HG03469 (cell line): ENCODE measurements around the gene UBE2G1.

Experiments used
- ATAC-seq: cut with Tn5 transposase; IDR thresholded peaks from one replicate; pipeline ENCODE4 v1.9.1; 2021; ENCODE audit warnings: mild to moderate bottlenecking, moderate library complexity, moderate number of reproducible peaks; ENCODE audit not compliant: unreplicated experiment

UBE2G1 gene

DNA sequence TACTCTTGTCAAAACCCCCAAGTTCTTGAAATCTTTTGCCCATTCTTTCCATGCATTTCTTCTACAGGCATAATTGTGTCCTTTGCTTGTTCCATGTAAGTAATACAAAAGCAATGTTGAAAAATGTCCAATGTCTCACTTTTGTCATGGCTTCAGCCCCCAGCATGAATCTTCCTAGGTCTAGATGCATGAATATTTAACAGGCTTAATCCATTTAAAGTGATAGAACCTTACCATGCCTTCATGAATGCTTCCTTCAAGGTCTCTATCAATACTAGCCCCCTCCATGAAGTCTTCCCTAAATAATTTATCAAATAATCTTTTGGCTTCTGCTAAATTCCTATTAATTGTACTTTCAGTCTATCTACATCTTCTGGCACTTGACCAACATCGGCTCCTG, 56.6 kb downstream of the UBE2G1 start:
- no peak for ATAC-seq

DNA sequence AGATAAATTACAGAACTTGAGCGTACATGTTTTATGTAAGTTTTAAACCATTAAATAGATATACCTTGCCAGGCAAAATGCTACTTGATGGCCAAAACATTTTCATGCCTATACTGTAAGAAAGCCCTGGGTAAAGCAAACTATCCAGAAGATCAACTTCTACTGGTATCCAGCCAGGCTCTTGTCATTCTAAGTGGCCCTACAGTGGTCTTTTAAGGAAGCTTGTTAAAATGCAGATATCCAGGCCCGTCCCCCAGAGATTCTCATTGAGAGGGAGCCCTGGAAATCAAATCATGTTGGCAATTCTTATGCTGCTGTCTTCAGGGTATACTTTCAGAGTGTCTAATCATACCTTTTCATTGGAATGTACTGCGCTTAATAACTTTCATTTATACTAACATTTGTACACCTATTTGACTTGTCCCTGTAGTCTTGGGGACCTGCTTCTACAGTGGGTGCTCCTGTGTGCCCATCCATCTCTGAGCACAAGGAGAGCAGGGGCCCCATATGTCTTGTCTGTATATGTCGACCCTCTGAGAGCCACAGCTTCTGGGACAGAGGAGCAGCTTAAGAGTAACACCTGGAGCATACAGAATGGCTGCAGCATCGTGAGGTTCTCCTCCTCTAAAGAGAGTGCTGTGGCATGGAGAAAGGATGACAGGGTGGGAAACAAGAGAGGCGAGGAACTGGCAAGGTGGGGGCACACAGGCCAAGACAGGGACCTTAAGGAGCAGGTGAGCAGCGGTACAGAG, 59.1 kb downstream of the UBE2G1 start:
- ATAC-seq, result no peak

DNA sequence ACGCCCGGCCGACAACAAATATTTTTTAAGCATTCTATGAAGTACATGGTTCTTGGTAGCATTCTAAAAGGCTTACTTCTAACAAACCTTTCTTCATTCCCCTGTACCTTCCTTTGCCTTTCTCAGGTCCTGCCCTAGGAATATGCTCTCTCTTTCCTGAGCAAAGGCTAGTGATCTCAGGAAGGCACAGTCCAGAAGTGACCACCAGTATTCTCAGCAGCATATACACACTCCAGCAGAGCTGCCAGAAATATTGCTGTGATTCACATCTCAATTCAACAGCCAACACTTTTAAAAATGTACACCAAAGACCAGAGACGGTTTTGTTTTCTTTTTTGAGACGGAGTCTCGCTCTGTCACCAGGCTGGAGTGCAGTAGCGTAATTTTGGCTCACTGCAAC, 61.3 kb downstream of the UBE2G1 start:
- no peak for ATAC-seq

DNA sequence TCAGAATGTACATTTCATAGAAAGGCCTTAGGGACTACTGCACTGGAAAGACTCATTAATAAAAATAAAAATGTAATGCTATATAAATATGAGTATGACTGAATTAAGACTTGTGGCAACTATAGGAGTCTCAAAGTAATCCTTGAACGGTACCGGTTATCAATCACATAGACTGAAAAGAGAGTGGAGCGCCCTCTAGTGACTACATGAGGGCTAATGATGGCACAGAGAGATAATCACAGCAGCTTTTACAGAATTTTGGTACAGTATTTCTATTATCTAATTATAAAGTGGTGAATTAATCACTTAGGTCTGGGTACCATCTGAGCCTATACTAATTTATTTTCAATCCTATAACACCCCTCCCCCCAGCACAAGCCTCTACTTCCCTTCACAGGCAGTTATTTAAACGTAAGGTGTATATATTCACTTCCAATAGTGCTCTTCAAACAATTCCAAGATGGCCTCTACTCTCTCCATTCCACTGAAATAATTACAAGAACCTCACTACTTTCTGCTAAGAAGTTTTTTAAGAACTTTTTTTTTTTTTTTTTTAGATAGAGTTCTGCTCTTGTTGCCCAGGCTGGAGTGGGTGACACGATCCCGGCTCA, 62.0 kb downstream of the UBE2G1 start:
- no peak for ATAC-seq

DNA sequence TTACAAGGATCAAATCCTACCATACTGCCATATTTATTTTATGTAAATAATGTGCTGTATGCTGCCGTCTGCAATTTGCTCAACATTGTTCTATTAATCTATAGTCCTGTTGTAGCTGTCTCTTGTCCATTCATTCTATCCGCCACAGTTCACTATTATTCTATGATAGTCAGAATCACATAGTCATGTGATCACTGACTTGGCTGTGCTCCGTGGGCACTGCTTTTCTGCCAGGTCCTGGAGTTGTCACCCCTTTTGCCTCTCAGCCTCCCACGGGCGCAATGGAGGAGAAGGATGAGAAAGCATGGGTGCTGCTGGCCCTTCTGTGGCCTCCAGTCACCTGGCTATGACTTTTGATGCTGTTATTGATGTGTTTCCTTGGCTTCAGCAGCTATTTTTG, 65.4 kb downstream of the UBE2G1 start:
- no peak for ATAC-seq

DNA sequence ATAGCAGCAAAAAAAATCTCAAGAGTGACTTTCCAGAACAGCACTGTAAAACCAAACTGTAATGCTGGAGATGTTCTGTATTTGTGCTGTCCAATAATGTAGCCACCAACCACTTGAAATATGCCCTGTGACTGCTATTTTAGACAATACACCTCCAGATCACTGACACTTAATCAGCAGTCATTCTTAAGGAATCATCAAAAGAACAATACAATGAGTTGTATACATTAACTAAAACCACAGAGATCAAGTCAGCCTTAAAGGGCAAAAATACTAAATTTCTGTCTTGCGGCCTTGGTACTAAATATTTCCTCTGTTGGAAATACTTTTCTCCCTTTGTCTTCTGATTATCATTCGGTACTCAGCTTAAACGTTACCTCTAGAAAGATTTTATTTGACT, 69.1 kb downstream of the UBE2G1 start:
- ATAC-seq, result no peak

DNA sequence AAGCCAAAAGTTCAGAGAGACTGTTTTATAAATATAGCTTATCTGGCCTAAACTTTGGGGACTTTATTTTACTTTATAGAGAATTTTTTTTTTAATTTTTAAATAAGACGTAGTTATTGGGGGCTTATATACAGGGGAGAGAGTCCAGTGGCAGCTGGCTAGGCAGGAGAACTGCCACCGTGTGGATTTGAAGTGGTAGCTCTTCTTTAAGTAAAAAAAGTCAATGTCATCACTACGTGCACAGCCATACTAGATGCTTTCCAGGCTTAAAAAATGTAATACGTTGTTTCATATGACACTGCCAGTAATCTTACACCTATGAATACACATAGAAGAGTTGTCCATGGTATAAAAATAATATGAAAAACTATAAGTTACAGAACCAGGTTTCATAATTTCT, 70.8 kb downstream of the UBE2G1 start:
- ATAC-seq, result no peak

DNA sequence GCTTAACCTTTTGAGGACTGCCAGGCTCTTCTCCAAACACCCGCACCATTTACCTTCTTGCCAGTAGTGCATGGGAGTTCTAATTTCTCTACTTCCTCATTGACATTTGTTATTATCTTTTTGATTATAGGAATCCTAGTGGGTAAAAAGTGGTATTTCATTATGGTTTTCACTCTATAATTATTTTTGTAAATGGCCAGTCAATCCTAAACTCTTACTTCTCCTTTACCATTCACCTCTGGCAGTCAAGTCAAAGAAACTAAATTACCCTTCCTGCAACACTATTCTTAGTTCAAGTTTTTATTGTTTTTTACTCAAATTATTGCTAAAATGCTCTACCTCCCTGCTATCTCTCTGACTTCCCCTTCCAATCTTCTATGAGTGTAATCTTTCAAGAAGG, 72.9 kb downstream of the UBE2G1 start:
- ATAC-seq, result no peak

DNA sequence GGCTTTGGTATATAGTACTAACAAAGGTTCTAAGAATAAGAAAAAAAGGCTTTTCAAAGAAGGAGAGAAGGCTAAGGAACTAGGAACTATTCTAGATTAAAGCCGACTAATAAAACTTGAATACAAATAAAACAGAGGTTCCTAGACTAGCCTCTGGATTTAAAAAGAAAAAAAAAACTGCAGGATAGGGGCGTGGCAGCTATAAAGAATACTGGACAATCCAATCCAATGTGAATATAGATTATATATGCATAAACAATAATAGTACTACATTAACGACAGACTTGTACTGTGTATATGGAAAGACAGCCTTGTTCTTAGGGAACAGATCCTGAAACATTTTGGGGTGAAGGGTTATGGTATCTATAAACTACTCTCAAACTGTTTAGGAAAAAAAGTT, 78.8 kb downstream of the UBE2G1 start:
- ATAC-seq, result no peak

DNA sequence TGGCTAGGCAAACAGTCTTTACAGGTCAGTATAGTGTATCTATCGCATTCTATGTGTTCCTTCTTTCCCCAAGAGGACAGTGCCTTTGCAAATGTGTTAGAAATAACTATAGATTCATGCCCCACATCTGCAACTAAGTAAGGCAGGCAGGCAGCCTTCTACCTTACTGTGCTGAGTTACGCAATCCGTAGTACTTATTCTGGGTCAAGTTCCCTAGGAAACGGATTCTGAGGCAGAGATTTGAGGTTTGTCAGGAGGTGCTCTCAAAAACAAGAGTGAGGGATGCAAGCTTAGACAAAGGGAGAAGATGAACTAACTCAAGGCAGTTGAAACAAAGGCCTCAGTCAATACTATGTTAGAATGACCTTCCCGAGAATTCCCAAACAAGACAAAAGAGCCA, 90.0 kb downstream of the UBE2G1 start:
- ATAC-seq, result no peak

DNA sequence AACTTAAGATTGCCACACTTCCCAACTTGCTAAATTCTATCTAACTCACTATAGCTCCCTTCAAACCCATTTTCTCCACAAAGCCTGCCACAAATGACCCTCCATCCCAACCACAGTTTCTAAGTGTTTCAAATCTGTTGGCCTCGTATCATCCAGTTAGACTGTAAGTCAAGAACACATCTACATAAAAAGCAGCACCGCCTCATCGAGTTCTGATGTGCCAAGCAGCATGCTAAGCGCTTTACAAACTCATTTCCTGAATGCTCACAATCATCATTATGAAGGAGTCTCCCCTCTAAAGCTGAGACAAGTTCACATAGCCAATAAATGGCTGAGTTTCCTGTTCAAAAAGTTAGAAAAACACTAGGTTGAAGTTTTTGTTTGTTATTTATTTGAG, 93.5 kb downstream of the UBE2G1 start:
- no peak for ATAC-seq

DNA sequence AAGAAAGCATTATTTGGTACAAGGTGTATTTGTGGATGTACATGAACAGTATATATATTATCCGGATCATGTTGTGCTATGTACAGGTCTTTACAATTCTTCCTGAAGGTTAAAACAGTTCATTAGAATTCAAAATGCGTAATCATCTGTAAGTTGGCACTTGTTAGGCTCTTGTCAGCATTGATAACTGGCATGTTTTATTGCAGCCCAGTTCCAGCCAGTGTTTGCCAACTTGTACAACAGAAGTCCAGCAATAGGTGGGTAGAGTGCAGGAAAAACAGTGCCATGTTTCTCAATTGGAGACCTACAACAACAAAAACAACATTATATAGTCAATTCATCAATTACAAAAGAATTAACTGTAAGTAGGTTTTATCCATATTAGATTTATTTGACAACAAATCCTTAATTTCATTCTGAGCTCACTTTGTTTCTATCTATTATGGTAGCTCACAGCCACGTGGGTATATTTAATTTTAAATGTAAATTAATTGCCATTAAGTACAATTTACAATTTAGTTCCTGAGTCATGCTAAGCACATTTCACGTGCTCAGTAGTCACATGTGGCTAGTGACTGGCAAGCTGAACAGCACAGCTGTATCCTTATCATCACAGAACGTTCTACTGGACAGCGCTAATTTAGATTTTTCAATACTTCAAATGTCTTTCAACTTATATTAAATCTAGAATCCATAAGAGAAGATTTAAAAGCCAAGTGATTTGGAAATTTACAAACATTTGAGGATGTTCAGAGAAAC, 94.1 kb downstream of the UBE2G1 start:
- ATAC-seq, result no peak

DNA sequence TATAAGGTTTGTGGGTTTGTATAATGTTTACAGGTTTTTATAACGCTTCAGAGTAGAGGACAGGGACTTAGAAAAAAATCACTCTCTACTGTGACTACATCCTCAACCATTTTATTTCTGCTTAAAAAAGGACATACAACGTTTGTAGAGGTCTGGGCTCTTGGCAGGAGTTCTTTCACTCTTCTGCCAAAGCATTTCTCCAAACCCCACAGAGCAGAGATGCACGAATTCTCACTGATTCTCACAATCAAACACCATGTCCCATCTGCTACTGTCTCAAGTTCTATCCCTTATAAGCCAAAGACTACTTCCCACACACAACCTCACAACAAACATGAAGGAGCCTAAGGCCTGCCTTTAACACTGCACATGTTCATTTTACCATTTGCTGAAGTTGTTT, 95.7 kb downstream of the UBE2G1 start:
- no peak for ATAC-seq

DNA sequence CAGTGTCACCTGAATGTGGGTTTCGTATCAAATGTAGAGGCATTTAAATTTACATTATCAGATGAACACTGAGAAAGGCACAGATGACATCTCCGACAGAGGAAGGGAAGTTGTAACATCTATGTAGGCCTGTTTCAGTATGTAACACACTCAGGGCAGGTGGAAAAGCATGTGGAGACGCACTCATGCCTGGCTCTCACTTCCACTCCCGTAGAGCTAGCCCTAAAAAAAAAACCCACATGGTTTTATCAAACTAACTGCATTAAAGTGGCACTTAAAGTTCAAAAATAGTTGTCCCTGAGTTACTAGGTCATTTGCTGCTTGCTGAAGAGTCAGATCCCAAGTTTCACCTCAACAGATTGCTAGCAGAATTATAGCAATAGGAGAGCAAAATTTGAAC, 96.6 kb downstream of the UBE2G1 start:
- ATAC-seq, result no peak

DNA sequence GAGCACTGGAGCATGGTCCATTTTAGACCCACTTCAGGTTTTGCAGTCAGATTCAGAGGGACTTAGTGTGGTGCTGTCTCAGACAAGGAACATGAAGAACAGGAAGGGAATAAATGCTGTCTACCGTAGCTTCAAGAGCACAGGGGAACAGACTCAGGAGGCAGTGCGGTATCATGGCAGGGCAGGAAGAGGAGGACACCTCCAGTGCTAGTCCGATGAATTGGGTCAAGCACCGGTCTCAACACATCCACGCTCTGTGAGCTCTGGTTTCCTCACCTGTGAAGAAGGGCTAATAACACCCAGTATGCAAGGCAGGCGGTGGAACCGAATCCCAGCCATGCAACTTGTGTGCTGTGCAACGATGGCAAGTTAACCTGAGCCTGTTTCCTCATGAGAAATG, 99.1 kb downstream of the UBE2G1 start:
- no peak for ATAC-seq

DNA sequence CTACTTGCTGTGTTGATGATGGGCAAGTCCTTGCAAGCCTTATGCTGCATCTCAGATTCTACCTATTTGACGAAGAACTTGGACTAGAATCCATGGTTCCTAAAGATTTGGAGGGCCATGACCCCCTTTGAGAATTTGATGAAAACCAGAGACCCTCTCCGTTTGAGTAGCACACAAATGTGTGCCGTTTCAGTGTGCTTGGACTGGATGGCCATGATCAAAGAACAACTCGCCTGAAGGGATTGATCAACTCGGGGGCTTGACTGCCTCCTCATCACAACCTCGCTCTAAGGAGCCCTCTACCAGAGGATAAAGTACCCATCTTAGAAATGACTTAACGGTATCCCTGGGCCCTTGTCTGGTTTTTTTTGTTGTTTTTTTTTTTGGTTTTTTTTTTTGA, 99.9 kb downstream of the UBE2G1 start:
- no peak for ATAC-seq

DNA sequence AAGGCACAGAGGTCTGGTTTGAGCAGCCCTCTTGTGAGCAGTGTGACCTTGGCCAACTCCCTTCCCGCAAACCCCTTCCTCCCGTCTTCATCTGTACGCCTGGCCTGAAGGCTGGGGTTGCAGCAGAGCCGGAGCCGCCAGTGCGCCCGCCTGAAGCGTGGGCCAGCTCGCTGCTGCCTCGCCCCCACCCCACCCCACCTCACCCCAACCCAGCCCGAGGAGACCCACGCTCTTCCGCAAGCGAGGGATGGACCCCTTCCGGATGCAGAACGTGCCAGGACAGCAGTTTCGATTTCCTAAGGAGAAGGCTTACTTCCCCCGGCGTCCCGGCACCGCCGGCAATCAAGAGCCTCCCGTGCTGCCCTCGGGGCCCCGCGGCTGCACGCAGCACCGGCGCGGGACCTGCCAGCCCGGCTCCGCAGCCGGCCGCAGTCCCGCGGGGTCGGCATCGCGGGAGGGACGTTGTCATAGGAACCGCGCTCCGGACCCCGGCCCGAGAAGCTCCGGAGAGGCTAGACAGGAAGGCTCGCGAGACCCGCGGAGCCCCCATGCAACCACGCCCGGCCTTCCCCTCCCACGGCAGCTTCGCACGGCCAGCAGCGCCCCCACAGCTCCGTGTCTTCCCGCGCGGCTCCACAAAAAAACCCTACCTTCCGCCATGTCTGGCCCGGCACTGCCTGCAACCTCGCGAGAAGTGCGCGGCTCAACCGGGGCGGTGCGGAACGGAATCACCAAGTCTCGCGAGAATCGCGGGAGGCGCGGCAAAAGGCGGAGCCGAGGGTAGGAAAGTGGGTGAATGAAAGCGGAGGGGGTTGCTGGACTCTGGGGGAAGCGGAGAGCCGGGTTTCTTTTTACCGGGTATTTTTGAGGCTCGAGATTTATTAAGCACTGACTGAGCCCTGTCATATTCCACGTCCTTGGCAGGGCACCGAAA, 102.9 kb downstream of the UBE2G1 start, which contains the start of gene ANKFY1:
Gene ANKFY1 (minus strand): TSS at position 698 of the 934 bp plus-strand sequence. CDS start 38 bp downstream, at position 660.
- peak; percentile 67 for ATAC-seq

DNA sequence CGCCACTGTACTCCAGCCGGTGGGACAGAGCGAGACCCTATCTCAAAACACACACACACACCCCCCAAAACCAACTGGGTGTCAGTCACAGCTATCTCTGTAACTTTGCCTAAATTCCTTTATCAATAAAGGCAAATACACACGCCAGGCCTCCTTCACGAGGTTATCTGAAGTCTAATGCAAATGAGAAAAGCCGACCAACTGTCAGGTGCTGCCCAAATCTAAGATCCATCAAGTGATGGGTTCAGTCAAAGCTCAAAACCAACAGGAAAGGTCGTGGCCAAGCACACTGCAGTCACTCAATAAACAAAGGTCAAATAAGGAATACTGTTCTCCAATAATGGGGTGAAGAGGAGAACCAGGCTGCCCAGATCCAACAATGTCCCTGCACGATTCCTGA, 103.8 kb downstream of the UBE2G1 start:
- ATAC-seq, result no peak

DNA sequence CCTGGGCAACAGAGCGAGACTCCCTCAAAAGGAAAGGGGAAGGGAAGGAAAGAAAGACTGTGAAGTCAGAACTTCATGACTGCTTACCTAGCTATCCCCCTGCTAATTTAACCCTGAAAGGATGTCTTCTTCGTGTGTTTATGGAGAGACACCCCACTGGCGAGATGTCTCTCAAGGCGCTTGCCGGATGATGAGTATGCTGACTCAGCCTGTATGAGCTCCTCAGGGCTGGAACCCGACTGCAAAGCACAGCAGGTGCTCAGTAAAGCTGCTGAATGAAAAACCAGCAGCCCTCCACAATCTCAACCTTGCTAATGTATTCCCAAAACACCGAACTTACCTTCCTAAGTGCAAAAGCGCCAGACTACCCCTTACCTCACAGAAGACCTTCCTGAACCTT, 105.0 kb downstream of the UBE2G1 start:
- no peak for ATAC-seq

DNA sequence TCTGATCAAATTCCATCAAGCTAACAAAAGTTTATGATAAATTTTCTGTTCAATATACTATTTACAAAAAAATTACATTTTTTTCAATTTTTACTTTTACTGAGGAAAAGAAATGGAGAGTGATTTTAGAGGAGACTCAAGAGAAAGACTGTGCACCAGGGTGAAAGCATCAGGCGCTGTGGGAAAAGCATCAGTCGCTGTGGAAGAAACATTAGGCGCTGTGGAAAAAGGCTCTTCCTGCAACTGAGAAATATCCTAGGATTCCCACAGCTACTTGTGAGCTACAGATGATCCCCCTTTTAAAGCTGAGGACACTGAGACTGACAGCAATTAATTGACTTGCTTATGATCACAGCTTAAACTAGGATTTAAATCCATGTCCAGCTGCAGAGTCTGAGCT, 107.6 kb downstream of the UBE2G1 start:
- ATAC-seq, result no peak

DNA sequence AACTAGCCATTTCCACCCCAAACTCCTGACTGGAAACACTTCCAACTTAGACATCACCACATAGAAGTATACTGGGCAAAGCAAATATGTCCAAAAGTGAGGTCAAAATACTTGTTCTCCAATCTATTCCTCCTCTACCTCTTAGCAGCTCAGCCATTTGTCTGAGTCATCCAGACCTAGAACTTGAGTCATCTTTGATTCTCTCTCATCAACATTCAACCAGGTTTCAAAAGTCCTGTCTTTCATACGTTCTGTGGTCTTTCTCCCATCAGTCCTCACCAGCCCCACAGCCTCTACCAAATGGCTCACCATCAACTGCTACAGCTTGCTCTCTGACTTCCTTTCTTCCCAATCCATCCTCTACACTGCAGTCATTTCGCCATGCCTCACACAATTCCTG, 109.5 kb downstream of the UBE2G1 start:
- no peak for ATAC-seq
